Skeletal muscle satellite cell (primary cell): ENCODE results near the gene GYG1. TPM values are rescaled to one million over a fixed set of nuclear protein-coding genes. Genes with fewer than 3 reads are reported as not detected.

ENCODE experiments used
- H3K27me3 ChIP-seq: 2 replicates; pipeline ENCODE4 v1.7.0; 2013; ENCODE audit warnings: low read length; ENCODE audit not compliant: control insufficient read depth, insufficient read depth
- H3K36me3 ChIP-seq: 2 replicates; pipeline ENCODE4 v1.7.0; 2013; ENCODE audit warnings: mild to moderate bottlenecking, control low read depth, low read length; ENCODE audit not compliant: insufficient read depth
- H3K4me1 ChIP-seq: 2 replicates; pipeline ENCODE4 v1.7.0; 2013; ENCODE audit warnings: low read length; ENCODE audit not compliant: control insufficient read depth, insufficient read depth
- H3K4me2 ChIP-seq: 2 replicates; pipeline ENCODE4 v1.7.0; 2013; ENCODE audit warnings: mild to moderate bottlenecking, low read length
- H3K4me3 ChIP-seq: 2 replicates; pipeline ENCODE4 v1.7.0; 2013; ENCODE audit warnings: low read length
- H3K9ac ChIP-seq: 2 replicates; pipeline ENCODE4 v1.7.0; 2013; ENCODE audit warnings: mild to moderate bottlenecking, low read depth, low read length, moderate library complexity
- H3K9me3 ChIP-seq: replicated peaks from 2 replicates; pipeline ENCODE4 v1.7.0; 2013; ENCODE audit warnings: mild to moderate bottlenecking, control low read depth, low read length
- total RNA-seq: library from RNA; depleted of rRNA; stranded (reverse); fragments of >200 nt; gene quantifications from 2 replicates; pipeline ENCODE4 v1.2.3, GENCODE V29; 2012; rRNA removed

Gene GYG1
- total RNA-seq, result 30.2 and 31.7 TPM in 2 replicates

DNA sequence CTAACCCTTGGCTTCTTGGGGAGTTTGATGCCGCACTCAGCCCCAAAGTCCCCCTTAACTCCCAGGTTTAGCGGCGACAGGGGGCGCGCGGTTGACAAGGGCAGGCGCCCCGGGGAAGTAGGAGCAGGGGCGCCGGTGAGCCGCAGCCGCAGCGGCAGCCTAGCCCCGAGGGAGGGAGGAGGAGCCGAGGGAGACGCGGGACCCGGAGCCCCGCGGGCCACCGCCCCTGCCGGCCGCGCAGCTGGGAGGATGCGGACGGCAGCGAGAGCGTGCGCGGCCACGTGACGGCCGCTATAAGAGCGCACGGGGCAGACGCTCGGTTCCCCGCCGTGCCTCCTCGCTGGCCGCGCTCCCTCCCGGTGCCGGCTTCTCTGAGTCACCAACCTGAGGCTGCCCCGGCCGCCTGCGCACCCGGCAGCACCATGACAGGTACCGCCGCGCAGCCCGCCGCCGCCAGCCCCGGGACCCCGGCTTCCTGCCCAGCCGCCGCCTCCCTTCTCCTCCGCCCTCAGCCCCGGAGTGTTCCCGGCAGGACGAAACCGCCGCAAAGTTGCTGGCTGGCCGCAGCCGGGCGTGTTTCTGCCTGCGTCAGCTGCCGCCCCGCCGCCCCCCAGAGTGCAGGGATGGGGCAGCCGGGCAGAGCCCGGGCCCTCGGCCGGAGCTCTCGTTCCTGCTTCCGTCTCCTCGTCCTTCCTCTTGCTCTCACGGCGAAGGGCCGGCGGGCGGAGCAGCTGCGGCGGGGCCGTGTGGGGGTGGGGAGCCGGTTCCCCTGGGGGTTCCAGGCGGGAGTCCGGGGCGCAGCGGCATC lies at the start of gene GYG1:
TSS of gene GYG1 (plus strand) at position 322 of the 808 bp plus-strand sequence. CDS start at position 423, 101 bp downstream.
- peak within 1 kb of the TSS; percentile 91 for H3K4me2 ChIP-seq
- peak within 1 kb of the TSS; percentile 97 for H3K4me3 ChIP-seq
- peaks cover 19% of the 10 kb centered on the region for H3K4me1 ChIP-seq
- no peaks in the 10 kb centered on the region for H3K27me3 ChIP-seq
- H3K9ac ChIP-seq, result peak within 1 kb of the TSS; percentile 88
- no peaks in the 10 kb centered on the region for H3K9me3 ChIP-seq
- H3K36me3 ChIP-seq, result peaks cover 18% of the 10 kb centered on the region

DNA sequence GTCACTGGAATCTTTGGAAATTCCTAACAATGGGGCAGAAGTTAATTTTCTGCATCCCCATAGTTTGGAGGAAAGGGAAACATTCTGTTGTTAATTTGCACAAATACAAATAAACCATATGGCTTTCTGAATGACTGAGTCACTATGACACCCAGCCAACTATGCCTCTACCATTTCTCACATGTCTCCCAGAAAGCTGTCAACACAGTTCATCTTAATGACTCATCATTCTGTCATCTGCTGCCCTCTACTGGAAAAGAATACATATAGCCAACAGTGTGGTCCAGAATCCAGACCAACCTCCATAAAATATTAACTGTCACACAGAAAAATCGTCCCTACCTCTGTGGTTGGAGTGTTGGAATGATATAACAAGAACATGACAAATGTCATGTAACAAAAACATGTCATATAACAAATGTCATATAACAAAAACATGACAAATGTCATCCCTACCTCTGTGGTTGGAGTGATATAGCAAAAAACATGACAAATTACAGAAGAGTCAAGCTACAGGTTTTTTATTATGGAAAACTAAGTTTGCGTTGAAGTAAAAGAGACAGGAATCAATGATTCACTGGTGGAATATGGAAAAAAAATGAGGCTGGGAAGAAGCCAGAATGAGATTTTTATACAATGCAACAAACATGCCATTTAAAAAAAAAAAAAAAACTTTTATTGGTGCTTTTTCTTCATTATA lies 47.7 kb upstream of the GYG1 start:
- Histone ChIP-seq H3K27me3 (no peaks in the 10 kb centered on the region), H3K4me2 (no peak overlapping the region), H3K4me3 (no peak overlapping the region), H3K4me1 (peaks cover 5% of the 10 kb centered on the region), H3K9ac (no peak overlapping the region), H3K9me3 (no peaks in the 10 kb centered on the region), H3K36me3 (no peaks in the 10 kb centered on the region)

DNA sequence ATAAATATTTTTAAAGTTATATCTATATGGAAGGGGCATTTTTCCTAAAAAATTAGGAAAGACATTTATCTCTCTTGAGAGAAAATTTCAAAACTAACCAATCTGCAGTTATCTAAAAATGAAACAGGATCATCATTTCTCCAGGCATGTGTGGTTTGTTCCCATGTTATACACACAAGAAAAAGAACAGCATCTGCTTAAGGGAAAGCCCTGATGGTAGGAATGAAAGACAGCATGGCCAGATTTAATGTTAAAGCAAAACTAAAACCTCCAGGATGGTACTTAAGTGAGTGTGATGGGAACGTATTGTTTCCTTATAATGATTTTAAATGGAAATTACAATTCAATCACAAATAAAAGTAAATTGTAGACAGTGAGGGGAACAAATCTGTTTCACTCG lies 46.2 kb upstream of the GYG1 start:
- H3K4me3 ChIP-seq, result no peak overlapping the region
- peaks cover 5% of the 10 kb centered on the region for H3K4me1 ChIP-seq
- no peak overlapping the region for H3K4me2 ChIP-seq
- no peaks in the 10 kb centered on the region for H3K36me3 ChIP-seq
- no peak overlapping the region for H3K9ac ChIP-seq
- no peaks in the 10 kb centered on the region for H3K27me3 ChIP-seq
- no peaks in the 10 kb centered on the region for H3K9me3 ChIP-seq

DNA sequence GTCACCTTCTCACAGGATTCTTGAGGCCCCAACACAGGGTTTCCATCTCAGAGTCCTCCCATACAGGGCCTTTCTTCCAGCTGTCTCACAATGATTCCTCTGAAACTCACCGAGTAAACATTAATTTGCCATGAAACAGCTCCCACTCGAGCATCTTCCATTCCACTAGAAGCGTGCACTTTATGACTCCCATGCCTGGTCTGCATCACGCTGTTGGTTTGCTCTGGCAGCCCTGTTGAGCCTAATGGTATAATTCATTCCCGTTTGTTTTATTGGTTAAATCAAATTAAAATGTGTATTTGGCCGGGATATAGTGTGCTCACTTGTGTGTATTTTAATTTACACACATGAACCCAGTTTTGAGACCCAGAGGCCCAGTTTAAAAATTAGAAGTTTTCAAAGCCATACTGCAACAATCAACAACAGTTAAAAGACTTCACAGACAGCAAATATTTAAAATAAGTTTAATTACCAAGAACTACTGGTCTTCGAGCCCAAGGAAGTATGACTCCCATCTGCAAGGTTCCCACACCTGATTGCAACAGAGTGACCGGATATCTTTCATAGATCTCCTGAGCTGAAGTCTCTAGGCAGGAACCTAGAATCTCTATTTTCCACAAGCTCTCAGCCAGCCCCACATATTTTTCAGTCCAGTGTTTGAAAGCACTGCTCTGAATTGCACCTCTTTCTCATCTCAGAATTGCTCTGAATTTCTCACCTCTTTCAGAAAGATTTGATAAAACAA lies 42.3 kb upstream of the GYG1 start:
- Histone ChIP-seq H3K36me3 (no peaks in the 10 kb centered on the region), H3K9ac (no peak overlapping the region), H3K4me1 (peaks cover 2% of the 10 kb centered on the region), H3K4me3 (no peak overlapping the region), H3K4me2 (no peak overlapping the region), H3K27me3 (no peaks in the 10 kb centered on the region), H3K9me3 (no peaks in the 10 kb centered on the region)

DNA sequence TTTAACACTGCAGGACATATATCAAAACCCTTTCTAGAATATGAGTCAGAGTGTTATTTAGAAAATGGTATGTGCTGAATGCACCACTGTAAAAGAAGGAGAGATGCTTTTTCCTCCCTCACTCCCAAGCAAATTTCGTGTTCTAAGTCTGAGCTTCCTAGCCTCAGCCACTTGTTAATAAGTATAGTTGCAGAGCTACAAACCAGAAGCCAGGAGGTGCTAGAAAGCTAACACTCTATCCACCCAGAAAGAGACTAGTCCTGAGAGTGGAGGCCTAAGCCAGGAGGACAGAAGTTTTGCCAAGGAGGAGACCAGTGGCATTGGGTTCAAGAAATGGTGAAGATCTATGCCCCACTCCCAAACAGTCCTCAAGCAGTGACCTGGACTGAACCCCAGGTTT lies 40.5 kb upstream of the GYG1 start:
- no peaks in the 10 kb centered on the region for H3K9me3 ChIP-seq

DNA sequence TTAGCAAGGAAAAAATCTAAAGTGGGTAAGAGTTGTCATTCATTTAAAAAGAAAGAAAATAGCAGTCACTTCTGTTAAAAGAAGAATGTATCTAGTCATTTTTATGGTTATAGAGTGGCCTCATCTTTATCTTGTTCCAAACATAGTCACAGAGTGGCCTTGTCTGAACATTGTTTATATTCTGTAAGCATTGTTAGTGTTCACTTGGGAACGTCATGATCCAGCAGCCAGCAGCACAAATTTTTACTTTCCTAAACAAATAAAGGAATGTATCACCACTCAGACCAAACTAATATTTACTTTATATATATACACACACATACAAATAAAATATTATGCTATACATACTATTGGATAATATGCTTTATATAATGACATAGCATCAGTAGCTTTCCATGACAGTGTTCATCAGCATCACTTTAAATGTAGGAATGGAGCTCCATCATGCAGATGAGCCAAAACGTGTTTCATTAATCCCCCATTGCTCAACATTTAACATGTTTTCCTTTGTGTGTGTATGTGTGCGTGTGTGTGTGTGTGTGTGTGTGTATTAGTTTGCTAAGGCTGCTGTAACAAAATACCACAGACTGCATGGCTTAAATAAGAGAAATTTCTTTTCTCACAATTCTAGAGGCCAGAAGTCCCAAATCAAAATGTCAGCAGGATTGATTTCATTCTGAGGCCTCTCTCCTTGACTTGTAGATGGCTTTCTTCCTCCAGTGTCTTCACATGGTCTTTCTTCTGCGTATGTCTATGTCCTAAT lies 39.6 kb upstream of the GYG1 start:
- H3K4me2 ChIP-seq, result no peak overlapping the region
- H3K9ac ChIP-seq, result no peak overlapping the region
- H3K4me3 ChIP-seq, result no peak overlapping the region
- no peaks in the 10 kb centered on the region for H3K9me3 ChIP-seq
- peaks cover 12% of the 10 kb centered on the region for H3K4me1 ChIP-seq
- H3K27me3 ChIP-seq, result no peaks in the 10 kb centered on the region
- no peaks in the 10 kb centered on the region for H3K36me3 ChIP-seq

More for the DNA sequence above, 40.5 kb upstream of the GYG1 start:
- Histone ChIP-seq H3K36me3 (no peaks in the 10 kb centered on the region), H3K9ac (no peak overlapping the region), H3K4me1 (peaks cover 4% of the 10 kb centered on the region), H3K27me3 (no peaks in the 10 kb centered on the region), H3K4me2 (no peak overlapping the region), H3K4me3 (no peak overlapping the region)

DNA sequence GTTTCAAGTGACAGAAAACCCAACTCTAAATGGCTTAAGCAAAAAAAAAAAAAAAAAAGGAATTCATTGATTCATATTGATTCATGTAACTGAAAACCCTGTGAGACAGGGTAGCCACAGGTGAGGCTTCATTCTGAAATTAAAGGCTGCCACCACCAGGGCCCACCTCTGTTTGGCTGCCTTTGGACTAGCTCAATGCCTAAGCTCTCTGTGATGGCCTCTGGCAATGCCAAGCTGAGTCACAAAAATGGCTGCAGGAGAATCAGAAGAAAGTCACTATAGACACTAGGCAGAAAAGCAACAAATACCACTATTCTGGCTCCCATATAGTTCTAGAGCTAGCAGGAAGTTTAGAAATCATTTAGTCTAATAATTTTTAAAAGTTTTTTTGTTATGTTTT lies 38.2 kb upstream of the GYG1 start:
- Histone ChIP-seq H3K4me1 (peaks cover 12% of the 10 kb centered on the region), H3K9me3 (no peaks in the 10 kb centered on the region), H3K36me3 (no peaks in the 10 kb centered on the region), H3K4me3 (no peak overlapping the region), H3K27me3 (no peaks in the 10 kb centered on the region), H3K4me2 (no peak overlapping the region), H3K9ac (no peak overlapping the region)

DNA sequence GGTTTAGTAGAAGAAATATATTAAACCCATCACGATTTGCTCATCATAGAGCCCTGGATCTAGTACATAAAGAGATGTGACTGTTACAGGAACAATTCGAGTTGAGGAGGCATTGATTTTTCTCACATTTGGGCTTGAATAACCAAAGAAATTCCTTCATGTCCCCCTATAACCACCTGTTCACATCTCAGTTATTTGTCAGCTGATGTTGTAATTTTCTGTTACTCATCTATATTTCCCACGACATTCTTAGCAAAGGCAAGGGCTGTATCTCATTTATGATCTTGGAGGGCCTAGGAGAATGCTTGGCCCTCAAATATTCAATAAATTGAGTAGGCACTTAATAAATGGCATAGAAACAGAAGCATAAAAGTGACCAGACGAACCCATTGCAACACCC lies 36.4 kb upstream of the GYG1 start:
- peaks cover 12% of the 10 kb centered on the region for H3K4me1 ChIP-seq
- H3K36me3 ChIP-seq, result no peaks in the 10 kb centered on the region
- peak overlapping the region; percentile 55 for H3K4me2 ChIP-seq
- no peaks in the 10 kb centered on the region for H3K27me3 ChIP-seq
- no peak overlapping the region for H3K4me3 ChIP-seq
- H3K9ac ChIP-seq, result peak overlapping the region; percentile 61
- H3K9me3 ChIP-seq, result no peaks in the 10 kb centered on the region

DNA sequence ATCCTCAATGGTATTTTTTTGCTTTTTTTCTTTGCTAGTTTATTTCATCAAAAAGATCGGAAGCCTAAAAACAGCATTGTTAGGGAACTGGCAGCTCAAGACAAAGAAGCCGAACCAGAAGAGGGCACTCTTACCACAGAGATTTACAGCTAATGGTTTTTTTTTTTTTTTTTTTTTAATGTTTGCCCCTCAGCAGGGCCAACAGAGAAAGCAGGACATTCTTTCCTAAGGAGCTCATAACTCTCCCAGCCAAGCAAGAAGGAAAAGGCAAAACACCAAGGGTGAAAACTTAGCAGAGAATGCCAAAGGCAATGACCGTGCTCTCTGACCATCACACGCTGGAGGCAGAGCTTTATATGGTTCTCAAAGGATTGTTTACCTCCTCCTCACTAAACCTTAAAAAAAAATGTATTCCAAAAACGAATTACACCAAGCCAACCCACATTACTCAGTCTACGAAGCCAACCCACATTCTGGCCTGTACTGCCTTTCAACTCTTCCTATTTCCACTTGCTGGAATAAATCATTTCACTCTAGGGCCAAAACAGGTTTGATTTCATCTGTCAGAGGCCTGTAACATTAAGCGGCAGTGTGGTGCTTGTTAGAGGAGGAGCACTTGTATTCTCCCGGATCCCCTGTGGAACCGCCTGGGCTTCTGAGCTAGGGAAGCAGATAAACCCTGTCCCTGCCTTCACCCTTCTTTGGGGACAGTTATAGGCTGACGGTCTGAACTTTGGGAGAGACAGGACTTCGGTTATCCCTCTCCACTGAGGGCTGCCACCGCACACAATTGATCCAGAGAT lies 35.6 kb upstream of the GYG1 start:
- H3K36me3 ChIP-seq, result no peaks in the 10 kb centered on the region
- peaks cover 12% of the 10 kb centered on the region for H3K4me1 ChIP-seq
- H3K4me3 ChIP-seq, result peak overlapping the region; percentile 14
- H3K9ac ChIP-seq, result peak overlapping the region; percentile 61
- no peaks in the 10 kb centered on the region for H3K9me3 ChIP-seq
- peak overlapping the region; percentile 55 for H3K4me2 ChIP-seq
- H3K27me3 ChIP-seq, result no peaks in the 10 kb centered on the region

DNA sequence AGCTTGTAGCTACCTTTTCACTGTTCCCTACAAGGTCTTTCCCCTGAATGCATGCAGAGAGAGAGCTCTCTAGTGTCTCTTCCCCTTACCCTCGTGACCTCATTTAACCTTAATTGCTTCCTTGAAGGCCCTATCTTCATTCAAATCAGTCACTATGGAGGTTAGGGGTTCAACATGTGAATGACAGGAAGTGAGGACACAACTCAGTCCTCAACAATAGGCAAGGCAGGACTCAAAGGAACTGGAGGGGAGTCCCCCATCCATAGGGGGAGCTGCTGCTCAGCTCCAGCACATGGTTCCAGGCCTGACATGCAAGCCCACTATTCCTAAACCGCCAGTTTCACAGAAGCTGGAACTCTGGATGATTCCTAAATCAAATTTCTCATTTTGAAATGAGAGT lies 33.8 kb upstream of the GYG1 start:
- no peak overlapping the region for H3K4me2 ChIP-seq
- H3K4me3 ChIP-seq, result no peak overlapping the region
- peaks cover 10% of the 10 kb centered on the region for H3K4me1 ChIP-seq
- no peak overlapping the region for H3K9ac ChIP-seq
- H3K27me3 ChIP-seq, result no peaks in the 10 kb centered on the region
- no peaks in the 10 kb centered on the region for H3K36me3 ChIP-seq
- no peaks in the 10 kb centered on the region for H3K9me3 ChIP-seq
